Testis (tissue), 2 donors: ENCODE results near the gene RELL2.

Experiments used
- POLR2A ChIP-seq: fragments of 450-650 bp; IDR thresholded peaks from one replicate; pipeline ENCODE4 v1.6.1; 2017; ENCODE audit warnings: antibody characterized with exemption, mild to moderate bottlenecking, moderate library complexity
- TF ChIP-seq, protein P1 (sequence below), 3 experiments: fragments of 450-650 bp in 2 of 3; fragments of 200-600 bp in 1 of 3; sonication (generic) in 1 of 3; IDR thresholded peaks; one replicate each; pipeline ENCODE4 v1.5.1; 2016 to 2019; ENCODE audit warnings: antibody characterized with exemption in 3 of 3, mild to moderate bottlenecking in 2 of 3, moderate library complexity in 1 of 3

DNA sequence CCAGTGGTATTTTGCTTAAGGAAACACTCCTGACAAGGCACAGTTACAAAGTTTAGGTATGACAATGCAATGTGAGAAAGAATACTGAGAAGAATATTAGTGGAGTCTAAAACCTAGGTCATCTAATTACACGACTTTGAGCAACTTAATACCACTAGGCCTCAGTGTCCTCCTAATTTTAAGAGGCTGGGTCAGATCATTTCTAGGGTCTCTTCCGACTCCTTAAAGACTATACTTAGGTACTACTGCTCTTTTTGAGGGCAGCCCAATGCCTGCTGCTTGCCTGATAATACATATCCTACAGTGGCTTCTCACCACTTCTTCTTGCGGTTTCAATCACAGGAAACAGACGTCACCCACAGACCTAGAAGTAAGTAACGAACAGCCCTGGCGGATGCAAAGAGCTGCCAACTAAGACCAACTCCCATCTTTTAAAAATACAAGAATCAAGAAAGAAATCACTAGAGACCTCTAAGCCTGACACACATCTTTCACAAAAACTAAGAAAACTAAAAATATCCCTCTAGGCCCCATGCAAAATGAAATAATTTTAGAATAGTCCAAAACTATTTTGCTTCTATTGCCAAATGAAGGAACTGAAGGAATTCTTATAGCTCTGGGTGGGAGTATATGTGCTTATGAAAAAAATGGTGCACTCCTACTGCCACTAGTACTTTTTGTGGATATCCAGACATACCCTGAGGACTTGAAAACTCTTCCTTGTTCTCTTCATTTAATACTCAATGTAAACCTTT lies 31.1 kb upstream of the RELL2 start:
- TF ChIP-seq POLR2A = no peak
- TF ChIP-seq, protein P1, sequence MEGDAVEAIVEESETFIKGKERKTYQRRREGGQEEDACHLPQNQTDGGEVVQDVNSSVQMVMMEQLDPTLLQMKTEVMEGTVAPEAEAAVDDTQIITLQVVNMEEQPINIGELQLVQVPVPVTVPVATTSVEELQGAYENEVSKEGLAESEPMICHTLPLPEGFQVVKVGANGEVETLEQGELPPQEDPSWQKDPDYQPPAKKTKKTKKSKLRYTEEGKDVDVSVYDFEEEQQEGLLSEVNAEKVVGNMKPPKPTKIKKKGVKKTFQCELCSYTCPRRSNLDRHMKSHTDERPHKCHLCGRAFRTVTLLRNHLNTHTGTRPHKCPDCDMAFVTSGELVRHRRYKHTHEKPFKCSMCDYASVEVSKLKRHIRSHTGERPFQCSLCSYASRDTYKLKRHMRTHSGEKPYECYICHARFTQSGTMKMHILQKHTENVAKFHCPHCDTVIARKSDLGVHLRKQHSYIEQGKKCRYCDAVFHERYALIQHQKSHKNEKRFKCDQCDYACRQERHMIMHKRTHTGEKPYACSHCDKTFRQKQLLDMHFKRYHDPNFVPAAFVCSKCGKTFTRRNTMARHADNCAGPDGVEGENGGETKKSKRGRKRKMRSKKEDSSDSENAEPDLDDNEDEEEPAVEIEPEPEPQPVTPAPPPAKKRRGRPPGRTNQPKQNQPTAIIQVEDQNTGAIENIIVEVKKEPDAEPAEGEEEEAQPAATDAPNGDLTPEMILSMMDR (IDR thresholded peaks at IDR 0.05) = no peak
